ENCODE data around the gene ABO. TPM values are rescaled to one million over a fixed set of nuclear protein-coding genes. Genes with fewer than 3 reads are reported as not detected.
"Not testable (repeated sequence)": the region's sequence is repeated elsewhere in the genome, so short reads cannot be mapped to it uniquely, and the experiment has no call there.

ABO gene
- total RNA-seq, 6 donors from 2014 or later = 7.6 to 84.9 (median 35.4) TPM

- Histone ChIP-seq H3K27ac (no peak overlapping the region), H3K4me1 (no peaks in the 10 kb centered on the region), H3K9me3 (no peaks in the 10 kb centered on the region), H3K36me3 (no peaks in the 10 kb centered on the region), H3K27me3 (no peaks in the 10 kb centered on the region), H3K4me3 (no peak overlapping the region)
- TF ChIP-seq POLR2AphosphoS5 (IDR thresholded peaks at IDR 0.05) (no peak), EP300 (IDR thresholded peaks at IDR 0.05) (no peak), POLR2A (IDR thresholded peaks at IDR 0.05) (no peak)
- TF ChIP-seq, protein P1, sequence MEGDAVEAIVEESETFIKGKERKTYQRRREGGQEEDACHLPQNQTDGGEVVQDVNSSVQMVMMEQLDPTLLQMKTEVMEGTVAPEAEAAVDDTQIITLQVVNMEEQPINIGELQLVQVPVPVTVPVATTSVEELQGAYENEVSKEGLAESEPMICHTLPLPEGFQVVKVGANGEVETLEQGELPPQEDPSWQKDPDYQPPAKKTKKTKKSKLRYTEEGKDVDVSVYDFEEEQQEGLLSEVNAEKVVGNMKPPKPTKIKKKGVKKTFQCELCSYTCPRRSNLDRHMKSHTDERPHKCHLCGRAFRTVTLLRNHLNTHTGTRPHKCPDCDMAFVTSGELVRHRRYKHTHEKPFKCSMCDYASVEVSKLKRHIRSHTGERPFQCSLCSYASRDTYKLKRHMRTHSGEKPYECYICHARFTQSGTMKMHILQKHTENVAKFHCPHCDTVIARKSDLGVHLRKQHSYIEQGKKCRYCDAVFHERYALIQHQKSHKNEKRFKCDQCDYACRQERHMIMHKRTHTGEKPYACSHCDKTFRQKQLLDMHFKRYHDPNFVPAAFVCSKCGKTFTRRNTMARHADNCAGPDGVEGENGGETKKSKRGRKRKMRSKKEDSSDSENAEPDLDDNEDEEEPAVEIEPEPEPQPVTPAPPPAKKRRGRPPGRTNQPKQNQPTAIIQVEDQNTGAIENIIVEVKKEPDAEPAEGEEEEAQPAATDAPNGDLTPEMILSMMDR (IDR thresholded peaks at IDR 0.05) = no peak
- DNase-seq (no peak), ATAC-seq (ENCODE audit: low FRiP score in 2 of 2) (no peak)
- WGBS, 2 donors = 69 to 89% methylated on average over 7 to 14 of the region's 14 CpGs
These were observed 67.9 kb downstream of the ABO start for GRCh38 chr9:133207021-133207531.

GRCh38 chr9:133205996-133206931 lies 68.7 kb downstream of the ABO start:
- Histone ChIP-seq H3K27ac (no peak overlapping the region), H3K27me3 (no peaks in the 10 kb centered on the region), H3K36me3 (no peaks in the 10 kb centered on the region), H3K9me3 (no peaks in the 10 kb centered on the region), H3K4me1 (no peaks in the 10 kb centered on the region), H3K4me3 (no peak overlapping the region)
- 81 to 82% methylated on average over 21 to 34 of the region's 35 CpGs for WGBS, 2 donors
- no peak for TF ChIP-seq EP300 (IDR thresholded peaks at IDR 0.05)
- TF ChIP-seq, protein P1 (IDR thresholded peaks at IDR 0.05) = no peak
- no peak for TF ChIP-seq POLR2A (IDR thresholded peaks at IDR 0.05)
- TF ChIP-seq POLR2AphosphoS5 (IDR thresholded peaks at IDR 0.05) = no peak
- no peak for DNase-seq
- no peak for ATAC-seq (ENCODE audit: low FRiP score in 2 of 2)

- not testable (repeated sequence) for H3K36me3 ChIP-seq; H3K27ac ChIP-seq; ATAC-seq (ENCODE audit: low FRiP score in 2 of 2); H3K9me3 ChIP-seq; H3K4me3 ChIP-seq; DNase-seq; H3K27me3 ChIP-seq; H3K4me1 ChIP-seq
- WGBS, 2 donors = 71 to 83% methylated on average over 6 to 14 of the region's 14 CpGs
These were observed 69.5 kb downstream of the ABO start for GRCh38 chr9:133205481-133205887.

Small RNA genes lying within 50 kb of the gene (small RNA-seq; reads per million reads assigned to genes)
- 0 reads per million in 4 donors for gene RF00019

Other genes starting within 250 kb of the ABO start
- gene GTF3C5, start 244.2 kb downstream of the ABO start, total RNA-seq = 100 to 1,000 TPM in 1 of 6 donors, 10 to 100 TPM in 5; 40.9 to 133 (median 49.7) TPM
- 1 to 10 TPM in 3 of 6 donors, under 1 TPM in 2, not detected in 1; 0.15 to 9.4 (median 1.1) TPM for gene CEL, start 213.2 kb downstream of the ABO start, total RNA-seq
- 100 to 1,000 TPM in 3 of 6 donors, 10 to 100 TPM in 3; 57.1 to 117 (median 88.9) TPM for gene RALGDS, start 154.0 kb downstream of the ABO start, total RNA-seq
- gene GBGT1, start 111.3 kb downstream of the ABO start, total RNA-seq = 10 to 100 TPM in 5 of 6 donors, 1 to 10 TPM in 1; 9.1 to 71.2 (median 36.0) TPM
- not detected for gene OBP2B, start 66.0 kb downstream of the ABO start, total RNA-seq
- gene SURF6, start 61.0 kb upstream of the ABO start, total RNA-seq = 10 to 100 TPM; 16.6 to 30.4 (median 24.7) TPM
- 10 to 100 TPM; 28.1 to 41.0 (median 30.5) TPM for gene MED22, start 72.9 kb upstream of the ABO start, total RNA-seq
- gene RPL7A, start 73.0 kb upstream of the ABO start, total RNA-seq = 1,000 to 10,000 TPM in 4 of 6 donors, 100 to 1,000 TPM in 2; 840 to 1,613 (median 1,352) TPM
- 10 to 100 TPM; 25.1 to 64.8 (median 45.5) TPM for gene SURF1, start 81.3 kb upstream of the ABO start, total RNA-seq
- 10 to 100 TPM; 18.1 to 31.5 (median 21.7) TPM for gene SURF2, start 81.3 kb upstream of the ABO start, total RNA-seq
- 100 to 1,000 TPM in 5 of 6 donors, 10 to 100 TPM in 1; 66.0 to 208 (median 137) TPM for gene SURF4, start 100.9 kb upstream of the ABO start, total RNA-seq
- 1 to 10 TPM in 3 of 6 donors, under 1 TPM in 1, not detected in 2; 0.59 to 3.1 (median 1.6) TPM for gene STKLD1, start 101.2 kb upstream of the ABO start, total RNA-seq
- 10 to 100 TPM; 14.7 to 34.3 (median 23.1) TPM for gene REXO4, start 142.8 kb upstream of the ABO start, total RNA-seq
- gene ADAMTS13, start 147.2 kb upstream of the ABO start, total RNA-seq = 1 to 10 TPM; 1.4 to 9.4 (median 2.5) TPM
- 10 to 100 TPM; 31.1 to 52.8 (median 38.5) TPM for gene CACFD1, start 184.8 kb upstream of the ABO start, total RNA-seq
- gene SLC2A6, start 203.9 kb upstream of the ABO start, total RNA-seq = 10 to 100 TPM in 2 of 6 donors, 1 to 10 TPM in 4; 5.2 to 17.2 (median 7.5) TPM
- not detected for gene MYMK, start 249.8 kb upstream of the ABO start, total RNA-seq